Measurements from ENCODE around the gene F9. TPM values are rescaled to one million over a fixed set of nuclear protein-coding genes. Genes with fewer than 3 reads are reported as not detected.

F9 gene
- total RNA-seq, 1 donor from 2014 or later, result not detected

- no peak for DNase-seq (ENCODE audit: low read depth, low spot score)
- Mint-ChIP-seq H3K4me3 (no peak overlapping the region), H3K4me1 (peaks cover 9% of the 10 kb centered on the region), H3K27ac (ENCODE audit: unreplicated experiment) (no peak overlapping the region), H3K27me3 (ENCODE audit: low read depth) (peaks cover 2% of the 10 kb centered on the region), H3K9me3 (no peaks in the 10 kb centered on the region), H3K36me3 (ENCODE audit: low read depth) (no peaks in the 10 kb centered on the region)
- TF ChIP-seq, protein P1, sequence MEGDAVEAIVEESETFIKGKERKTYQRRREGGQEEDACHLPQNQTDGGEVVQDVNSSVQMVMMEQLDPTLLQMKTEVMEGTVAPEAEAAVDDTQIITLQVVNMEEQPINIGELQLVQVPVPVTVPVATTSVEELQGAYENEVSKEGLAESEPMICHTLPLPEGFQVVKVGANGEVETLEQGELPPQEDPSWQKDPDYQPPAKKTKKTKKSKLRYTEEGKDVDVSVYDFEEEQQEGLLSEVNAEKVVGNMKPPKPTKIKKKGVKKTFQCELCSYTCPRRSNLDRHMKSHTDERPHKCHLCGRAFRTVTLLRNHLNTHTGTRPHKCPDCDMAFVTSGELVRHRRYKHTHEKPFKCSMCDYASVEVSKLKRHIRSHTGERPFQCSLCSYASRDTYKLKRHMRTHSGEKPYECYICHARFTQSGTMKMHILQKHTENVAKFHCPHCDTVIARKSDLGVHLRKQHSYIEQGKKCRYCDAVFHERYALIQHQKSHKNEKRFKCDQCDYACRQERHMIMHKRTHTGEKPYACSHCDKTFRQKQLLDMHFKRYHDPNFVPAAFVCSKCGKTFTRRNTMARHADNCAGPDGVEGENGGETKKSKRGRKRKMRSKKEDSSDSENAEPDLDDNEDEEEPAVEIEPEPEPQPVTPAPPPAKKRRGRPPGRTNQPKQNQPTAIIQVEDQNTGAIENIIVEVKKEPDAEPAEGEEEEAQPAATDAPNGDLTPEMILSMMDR (conservative IDR thresholded peaks at IDR 0.05), result no peak
Measured at GRCh38 chrX:139560221-139560620, 29.7 kb downstream of the F9 start.

- peaks cover 4% of the 10 kb centered on the region for H3K27me3 Mint-ChIP-seq (ENCODE audit: low read depth)
- peaks cover 12% of the 10 kb centered on the region for H3K4me1 Mint-ChIP-seq
- no peak for DNase-seq (ENCODE audit: low read depth, low spot score)
- no peak overlapping the region for H3K4me3 Mint-ChIP-seq
- TF ChIP-seq, protein P1 (conservative IDR thresholded peaks at IDR 0.05), result no peak
- H3K36me3 Mint-ChIP-seq (ENCODE audit: low read depth), result no peaks in the 10 kb centered on the region
- no peak overlapping the region for H3K27ac Mint-ChIP-seq (ENCODE audit: unreplicated experiment)
- H3K9me3 Mint-ChIP-seq, result no peaks in the 10 kb centered on the region
Measured at GRCh38 chrX:139563251-139563650, 32.7 kb downstream of the F9 start.

DNA sequence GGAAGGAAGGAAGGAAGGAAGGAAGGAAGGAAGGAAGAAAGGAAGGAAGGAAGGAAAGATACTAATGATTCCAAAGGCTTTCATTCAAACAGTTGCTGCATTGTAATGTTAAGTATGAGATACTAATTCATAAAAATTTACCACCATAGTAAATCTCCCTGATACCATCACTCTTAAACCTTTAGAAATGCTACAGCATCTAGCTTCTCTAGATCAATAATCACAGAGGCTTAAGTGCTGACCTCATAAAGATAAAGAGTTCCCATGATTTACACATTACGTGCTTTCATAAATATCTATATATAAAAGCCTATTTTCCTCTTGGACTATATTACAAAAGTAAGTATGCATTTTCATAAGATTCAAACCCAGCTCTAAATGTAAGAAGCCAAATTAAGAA is 36.4 kb downstream of the F9 start:
- H3K36me3 Mint-ChIP-seq (ENCODE audit: low read depth), result no peaks in the 10 kb centered on the region

DNA sequence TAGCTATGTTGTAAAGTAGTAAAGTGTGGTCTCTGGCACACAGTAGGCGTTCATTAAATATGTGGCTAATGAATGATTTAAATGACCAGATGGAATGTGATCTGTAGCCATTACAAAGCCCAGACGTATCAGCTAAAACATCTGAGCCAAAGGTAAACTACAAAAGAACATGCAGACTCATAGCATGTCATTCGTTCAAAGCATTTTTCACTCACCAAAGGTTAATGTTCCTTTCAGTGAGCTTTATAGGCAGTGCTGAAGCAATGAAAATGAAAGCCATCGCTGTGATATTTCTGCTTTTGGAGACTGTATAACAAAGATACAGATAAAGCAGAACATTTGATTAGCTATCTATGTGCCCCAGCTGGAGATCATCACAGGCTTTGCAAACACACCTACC is 50.5 kb downstream of the F9 start:
- no peak overlapping the region for H3K27ac Mint-ChIP-seq (ENCODE audit: unreplicated experiment)
- peaks cover 38% of the 10 kb centered on the region for H3K27me3 Mint-ChIP-seq (ENCODE audit: low read depth)
- no peak overlapping the region for H3K4me3 Mint-ChIP-seq
- no peak for DNase-seq (ENCODE audit: low read depth, low spot score)
- TF ChIP-seq, protein P1 (conservative IDR thresholded peaks at IDR 0.05), result no peak
- H3K36me3 Mint-ChIP-seq (ENCODE audit: low read depth), result no peaks in the 10 kb centered on the region
- H3K9me3 Mint-ChIP-seq, result no peaks in the 10 kb centered on the region
- H3K4me1 Mint-ChIP-seq, result no peaks in the 10 kb centered on the region

More for the DNA sequence above, 36.4 kb downstream of the F9 start:
- peaks cover 12% of the 10 kb centered on the region for H3K4me1 Mint-ChIP-seq
- TF ChIP-seq, protein P1 (conservative IDR thresholded peaks at IDR 0.05), result no peak
- no peak overlapping the region for H3K4me3 Mint-ChIP-seq
- no peak overlapping the region for H3K27ac Mint-ChIP-seq (ENCODE audit: unreplicated experiment)
- peaks cover 22% of the 10 kb centered on the region for H3K27me3 Mint-ChIP-seq (ENCODE audit: low read depth)
- no peak for DNase-seq (ENCODE audit: low read depth, low spot score)
- no peaks in the 10 kb centered on the region for H3K9me3 Mint-ChIP-seq

- Mint-ChIP-seq H3K9me3 (no peaks in the 10 kb centered on the region), H3K27ac (ENCODE audit: unreplicated experiment) (no peak overlapping the region), H3K4me1 (no peaks in the 10 kb centered on the region), H3K27me3 (ENCODE audit: low read depth) (peaks cover 25% of the 10 kb centered on the region), H3K4me3 (no peak overlapping the region), H3K36me3 (ENCODE audit: low read depth) (no peaks in the 10 kb centered on the region)
- DNase-seq (ENCODE audit: low read depth, low spot score), result no peak
- TF ChIP-seq, protein P1 (conservative IDR thresholded peaks at IDR 0.05), result no peak
Measured at GRCh38 chrX:139585613-139586012, 55.1 kb downstream of the F9 start.

DNA sequence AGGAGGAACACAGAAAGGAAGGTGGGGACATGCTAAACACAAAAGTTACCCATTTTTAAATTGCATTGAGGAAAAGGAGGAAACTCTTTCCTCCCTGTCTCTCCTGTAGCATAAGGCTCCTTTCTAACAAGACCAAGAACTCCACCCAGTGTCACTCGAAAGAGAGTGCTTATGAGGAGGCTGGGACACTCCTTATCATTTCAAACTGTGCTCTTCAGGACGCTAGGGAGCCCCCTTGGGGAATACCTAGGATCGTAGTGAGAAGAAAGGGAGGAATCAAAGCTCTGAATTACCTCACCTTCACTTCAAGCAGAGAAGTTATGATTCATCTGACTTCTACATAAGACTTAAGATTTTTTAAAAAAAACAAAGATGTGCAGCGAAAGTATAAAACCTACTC is 65.5 kb downstream of the F9 start:
- no peaks in the 10 kb centered on the region for H3K27me3 Mint-ChIP-seq (ENCODE audit: low read depth)
- DNase-seq (ENCODE audit: low read depth, low spot score), result no peak

More for the DNA sequence above, 65.5 kb downstream of the F9 start:
- TF ChIP-seq, protein P1 (conservative IDR thresholded peaks at IDR 0.05), result no peak
- Mint-ChIP-seq H3K27ac (ENCODE audit: unreplicated experiment) (no peak overlapping the region), H3K9me3 (peaks cover 5% of the 10 kb centered on the region), H3K4me3 (no peak overlapping the region), H3K4me1 (no peaks in the 10 kb centered on the region), H3K36me3 (ENCODE audit: low read depth) (no peaks in the 10 kb centered on the region)
